Neural cell (in vitro differentiated cells): ENCODE measurements around the gene KRT37.

Source experiments
- CTCF ChIP-seq: fragments of 450-650 bp; IDR thresholded peaks from 2 replicates; pipeline ENCODE4 v1.5.1; 2014; ENCODE audit warnings: antibody characterized with exemption, mild to moderate bottlenecking, moderate library complexity; ENCODE audit not compliant: poor library complexity, severe bottlenecking
- EP300 ChIP-seq: fragments of 450-650 bp; conservative IDR thresholded peaks from 2 replicates; pipeline ENCODE4 v1.6.1; 2014; ENCODE audit warnings: antibody characterized with exemption, mild to moderate bottlenecking, moderate library complexity; ENCODE audit not compliant: poor library complexity, severe bottlenecking
- MXI1 ChIP-seq: fragments of 450-650 bp; conservative IDR thresholded peaks from 2 replicates; pipeline ENCODE4 v1.6.1; 2014; ENCODE audit warnings: antibody characterized with exemption, mild to moderate bottlenecking; ENCODE audit not compliant: poor library complexity, severe bottlenecking
- POLR2AphosphoS5 ChIP-seq: IDR thresholded peaks from 2 replicates; pipeline ENCODE4 v1.6.1; 2012
- RAD21 ChIP-seq: fragments of 450-650 bp; conservative IDR thresholded peaks from 2 replicates; pipeline ENCODE4 v1.6.1; 2014; ENCODE audit warnings: antibody characterized with exemption, mild to moderate bottlenecking, moderate library complexity
- TF ChIP-seq, protein P1 (sequence below): IDR thresholded peaks from 2 replicates; pipeline ENCODE4 v1.6.1; 2012; ENCODE audit warnings: borderline replicate concordance

DNA sequence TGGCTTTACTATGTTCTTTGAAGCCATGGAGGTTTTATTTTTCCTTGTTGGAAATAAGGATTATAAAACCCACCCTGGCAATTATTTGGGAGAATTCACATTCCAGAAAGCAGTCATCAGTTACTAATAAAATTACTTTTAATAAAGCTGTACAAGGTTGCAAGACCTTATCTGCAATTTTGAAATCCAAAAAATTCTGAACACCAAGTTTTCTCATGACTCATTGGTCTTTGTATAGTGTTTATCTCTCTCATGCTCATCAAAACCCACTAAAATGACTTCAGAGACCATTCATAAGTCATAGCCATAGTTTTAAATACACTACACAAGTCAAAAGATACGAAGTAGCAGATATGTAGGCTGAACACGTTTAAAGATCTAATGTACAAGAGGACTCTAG is 22.4 kb upstream of the KRT37 start:
- TF ChIP-seq, protein P1, sequence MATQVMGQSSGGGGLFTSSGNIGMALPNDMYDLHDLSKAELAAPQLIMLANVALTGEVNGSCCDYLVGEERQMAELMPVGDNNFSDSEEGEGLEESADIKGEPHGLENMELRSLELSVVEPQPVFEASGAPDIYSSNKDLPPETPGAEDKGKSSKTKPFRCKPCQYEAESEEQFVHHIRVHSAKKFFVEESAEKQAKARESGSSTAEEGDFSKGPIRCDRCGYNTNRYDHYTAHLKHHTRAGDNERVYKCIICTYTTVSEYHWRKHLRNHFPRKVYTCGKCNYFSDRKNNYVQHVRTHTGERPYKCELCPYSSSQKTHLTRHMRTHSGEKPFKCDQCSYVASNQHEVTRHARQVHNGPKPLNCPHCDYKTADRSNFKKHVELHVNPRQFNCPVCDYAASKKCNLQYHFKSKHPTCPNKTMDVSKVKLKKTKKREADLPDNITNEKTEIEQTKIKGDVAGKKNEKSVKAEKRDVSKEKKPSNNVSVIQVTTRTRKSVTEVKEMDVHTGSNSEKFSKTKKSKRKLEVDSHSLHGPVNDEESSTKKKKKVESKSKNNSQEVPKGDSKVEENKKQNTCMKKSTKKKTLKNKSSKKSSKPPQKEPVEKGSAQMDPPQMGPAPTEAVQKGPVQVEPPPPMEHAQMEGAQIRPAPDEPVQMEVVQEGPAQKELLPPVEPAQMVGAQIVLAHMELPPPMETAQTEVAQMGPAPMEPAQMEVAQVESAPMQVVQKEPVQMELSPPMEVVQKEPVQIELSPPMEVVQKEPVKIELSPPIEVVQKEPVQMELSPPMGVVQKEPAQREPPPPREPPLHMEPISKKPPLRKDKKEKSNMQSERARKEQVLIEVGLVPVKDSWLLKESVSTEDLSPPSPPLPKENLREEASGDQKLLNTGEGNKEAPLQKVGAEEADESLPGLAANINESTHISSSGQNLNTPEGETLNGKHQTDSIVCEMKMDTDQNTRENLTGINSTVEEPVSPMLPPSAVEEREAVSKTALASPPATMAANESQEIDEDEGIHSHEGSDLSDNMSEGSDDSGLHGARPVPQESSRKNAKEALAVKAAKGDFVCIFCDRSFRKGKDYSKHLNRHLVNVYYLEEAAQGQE, result no peak
- TF ChIP-seq CTCF (no peak), RAD21 (no peak), POLR2AphosphoS5 (no peak), MXI1 (no peak), EP300 (no peak)
